Neural cell (in vitro differentiated cells): ENCODE results near the gene FADS1. TPM values are rescaled to one million over a fixed set of nuclear protein-coding genes. Genes with fewer than 3 reads are reported as not detected.

Source experiments
- H2AFZ ChIP-seq: fragments of 200-600, 300-800 bp; sonication (generic), shearing (Covaris generic); 2 replicates; pipeline ENCODE4 v1.6.0; 2014; ENCODE audit warnings: low read depth, mild to moderate bottlenecking, antibody characterized with exemption, low read length, moderate library complexity
- H3F3A ChIP-seq: fragments of 200-600 bp; shearing (Covaris generic); 2 replicates; pipeline ENCODE4 v1.6.1; 2016; ENCODE audit warnings: mild to moderate bottlenecking, moderate library complexity, mixed read lengths, antibody characterized with exemption, low read length; ENCODE audit not compliant: insufficient read depth, poor library complexity, severe bottlenecking
- H3K27ac ChIP-seq: fragments of 200-600, 300-800 bp; sonication (generic), shearing (Covaris generic); 2 replicates; pipeline ENCODE4 v1.5.1; 2014; ENCODE audit warnings: mild to moderate bottlenecking, low read length, moderate library complexity
- H3K27me3 ChIP-seq: fragments of 300-800, 200-600 bp; sonication (generic), shearing (Covaris generic); 2 replicates; pipeline ENCODE4 v1.6.0; 2014; ENCODE audit warnings: mild to moderate bottlenecking, low read depth, low read length, moderate library complexity; ENCODE audit not compliant: insufficient read depth
- H3K36me3 ChIP-seq: fragments of 300-800, 200-600 bp; sonication (generic), shearing (Covaris generic); 2 replicates; pipeline ENCODE4 v1.5.1; 2014; ENCODE audit warnings: mild to moderate bottlenecking, antibody characterized with exemption, low read length, moderate library complexity; ENCODE audit not compliant: insufficient read depth
- H3K4me2 ChIP-seq: fragments of 300-800, 200-600 bp; sonication (generic), shearing (Covaris generic); 2 replicates; pipeline ENCODE4 v1.6.0; 2014; ENCODE audit warnings: mild to moderate bottlenecking, low read length
- H3K4me3 ChIP-seq: fragments of 300-800, 200-600 bp; sonication (generic), shearing (Covaris generic); 2 replicates; pipeline ENCODE4 v1.5.1; 2014; ENCODE audit warnings: mild to moderate bottlenecking, low read length, moderate library complexity
- H3K79me2 ChIP-seq: fragments of 200-600 bp; shearing (Covaris generic); replicated peaks from 2 replicates; pipeline ENCODE4 v1.6.0; 2014; ENCODE audit warnings: mild to moderate bottlenecking, low read length, moderate library complexity; ENCODE audit not compliant: insufficient read depth
- H3K9ac ChIP-seq: fragments of 300-800, 200-600 bp; sonication (generic), shearing (Covaris generic); 2 replicates; pipeline ENCODE4 v1.6.1; 2016; ENCODE audit warnings: mild to moderate bottlenecking, low read length, mixed read lengths
- H3K9me2 ChIP-seq: fragments of 200-600 bp; shearing (Covaris generic); 2 replicates; pipeline ENCODE4 v1.6.1; 2016; ENCODE audit warnings: mild to moderate bottlenecking, low read length, mixed read lengths; ENCODE audit not compliant: insufficient read depth
- H3K9me3 ChIP-seq: fragments of 200-600, 300-800 bp; sonication (generic), shearing (Covaris generic); 2 replicates; pipeline ENCODE4 v1.6.1; 2016; ENCODE audit warnings: mild to moderate bottlenecking, mixed run types, low read length, moderate library complexity, mixed read lengths
- H4K20me1 ChIP-seq: fragments of 200-600 bp; shearing (Covaris generic); 2 replicates; pipeline ENCODE4 v1.6.1; 2016; ENCODE audit warnings: mild to moderate bottlenecking, mixed run types; ENCODE audit not compliant: insufficient read depth
- CTCF ChIP-seq: fragments of 450-650 bp; IDR thresholded peaks from 2 replicates; pipeline ENCODE4 v1.5.1; 2014; ENCODE audit warnings: antibody characterized with exemption, mild to moderate bottlenecking, moderate library complexity; ENCODE audit not compliant: poor library complexity, severe bottlenecking
- EP300 ChIP-seq: fragments of 450-650 bp; conservative IDR thresholded peaks from 2 replicates; pipeline ENCODE4 v1.6.1; 2014; ENCODE audit warnings: antibody characterized with exemption, mild to moderate bottlenecking, moderate library complexity; ENCODE audit not compliant: poor library complexity, severe bottlenecking
- EZH2 ChIP-seq: fragments of 200-600, 300-800 bp; shearing (Covaris generic), sonication (generic); IDR thresholded peaks from 2 replicates; pipeline ENCODE4 v1.6.1; 2014; ENCODE audit warnings: antibody characterized with exemption, low read length, borderline replicate concordance, mild to moderate bottlenecking; ENCODE audit not compliant: insufficient read depth, poor library complexity, severe bottlenecking
- MXI1 ChIP-seq: fragments of 450-650 bp; conservative IDR thresholded peaks from 2 replicates; pipeline ENCODE4 v1.6.1; 2014; ENCODE audit warnings: antibody characterized with exemption, mild to moderate bottlenecking; ENCODE audit not compliant: poor library complexity, severe bottlenecking
- POLR2AphosphoS5 ChIP-seq: IDR thresholded peaks from 2 replicates; pipeline ENCODE4 v1.6.1; 2012
- RAD21 ChIP-seq: fragments of 450-650 bp; conservative IDR thresholded peaks from 2 replicates; pipeline ENCODE4 v1.6.1; 2014; ENCODE audit warnings: antibody characterized with exemption, mild to moderate bottlenecking, moderate library complexity
- REST ChIP-seq: IDR thresholded peaks from 2 replicates; pipeline ENCODE4 v1.6.1; 2012; ENCODE audit warnings: borderline replicate concordance
- SMC3 ChIP-seq: fragments of 450-650 bp; conservative IDR thresholded peaks from 2 replicates; pipeline ENCODE4 v1.6.1; 2014; ENCODE audit warnings: antibody characterized with exemption, mild to moderate bottlenecking, moderate library complexity; ENCODE audit not compliant: poor library complexity
- TAF1 ChIP-seq: IDR thresholded peaks from 2 replicates; pipeline ENCODE4 v1.6.1; 2012; ENCODE audit warnings: low read depth
- polyA plus RNA-seq: library from polyadenylated mRNA; depleted of rRNA; stranded (reverse); fragments of >200 nt; gene quantifications from 2 replicates; pipeline ENCODE4 v1.2.3, GENCODE V29; 2014

FADS1 gene
- polyA plus RNA-seq, 1 donor from 2014 or later, result 102 TPM

GRCh38 chr11:61795876-61796526, 20.8 kb downstream of the FADS1 start:
- TF ChIP-seq EZH2, result no peak
- TF ChIP-seq RAD21, result no peak
- no peak for TF ChIP-seq REST
- no peak for TF ChIP-seq MXI1
- no peak for TF ChIP-seq EP300
- no peak for TF ChIP-seq CTCF
- TF ChIP-seq SMC3, result no peak
- TF ChIP-seq POLR2AphosphoS5, result no peak
- TF ChIP-seq TAF1, result no peak
- Histone ChIP-seq H3K9me3 (no peaks in the 10 kb centered on the region), H2AFZ (no peak overlapping the region), H3K9me2 (no peaks in the 10 kb centered on the region), H4K20me1 (no peaks in the 10 kb centered on the region), H3K27me3 (no peaks in the 10 kb centered on the region), H3K79me2 (peaks cover 25% of the 10 kb centered on the region), H3K4me3 (no peak overlapping the region), H3K36me3 (no peaks in the 10 kb centered on the region), H3K27ac (no peak overlapping the region), H3K9ac (no peak overlapping the region), H3K4me2 (no peak overlapping the region), H3F3A (no peaks in the 10 kb centered on the region)

GRCh38 chr11:61795459-61795858, 21.3 kb downstream of the FADS1 start:
- H3K9me2 ChIP-seq, result no peaks in the 10 kb centered on the region
- no peak overlapping the region for H3K4me3 ChIP-seq
- no peak overlapping the region for H3K4me2 ChIP-seq
- TF ChIP-seq EZH2, result no peak
- TF ChIP-seq SMC3, result no peak
- TF ChIP-seq CTCF, result no peak
- no peak for TF ChIP-seq MXI1
- no peak for TF ChIP-seq EP300
- no peak for TF ChIP-seq POLR2AphosphoS5
- TF ChIP-seq REST, result no peak
- TF ChIP-seq RAD21, result no peak
- TF ChIP-seq TAF1, result no peak
- H3K36me3 ChIP-seq, result no peaks in the 10 kb centered on the region
- H3K79me2 ChIP-seq, result peaks cover 29% of the 10 kb centered on the region
- H3F3A ChIP-seq, result no peaks in the 10 kb centered on the region
- no peaks in the 10 kb centered on the region for H3K27me3 ChIP-seq
- no peak overlapping the region for H2AFZ ChIP-seq
- no peak overlapping the region for H3K27ac ChIP-seq
- no peak overlapping the region for H3K9ac ChIP-seq
- no peaks in the 10 kb centered on the region for H3K9me3 ChIP-seq
- H4K20me1 ChIP-seq, result no peaks in the 10 kb centered on the region
